HepG2 (cell line): ENCODE measurements around the gene TUT7.

Experiments used
- ASH2L ChIP-seq: fragments of 300-600, 200-600 bp; sonication (generic); IDR thresholded peaks from 2 replicates; pipeline ENCODE4 v1.7.0; 2017; ENCODE audit warnings: low read depth, mild to moderate bottlenecking, moderate library complexity, mixed read lengths, low read length; ENCODE audit not compliant: insufficient read length
- CBX5 ChIP-seq: sonication (generic); formaldehyde crosslinking; IDR thresholded peaks from 2 replicates; pipeline ENCODE4 v1.4.0; 2020; ENCODE audit warnings: missing genetic modification reagents, borderline replicate concordance
- FOXA1 ChIP-seq, 2 experiments: fragments of 450-650 bp in 1 of 2; sonication (generic) in 1 of 2; formaldehyde crosslinking in 1 of 2; IDR thresholded peaks; 2 replicates each; pipeline versions ENCODE4 v1.4.0 to v1.6.1; 2016 to 2020; ENCODE audit warnings: missing genetic modification reagents in 1 of 2
- HMG20B ChIP-seq: conservative IDR thresholded peaks from 2 replicates; pipeline ENCODE4 v1.6.1; 2016; ENCODE audit warnings: missing genetic modification reagents, missing compliant biosample characterization
- MYC ChIP-seq: sonication (generic); formaldehyde crosslinking; IDR thresholded peaks from 2 replicates; pipeline ENCODE4 v1.9.0; 2021; ENCODE audit warnings: missing genetic modification reagents, borderline replicate concordance
- SMC3 ChIP-seq: IDR thresholded peaks from 2 replicates; pipeline ENCODE4 v1.6.1; 2011; ENCODE audit warnings: low read length, improper control_type of control experiment
- YY1 ChIP-seq: IDR thresholded peaks from 2 replicates; pipeline ENCODE4 v1.6.1; 2011; ENCODE audit warnings: low read length, low read depth, moderate library complexity, mild to moderate bottlenecking; ENCODE audit not compliant: insufficient read depth, insufficient replicate concordance
- ZNF431 ChIP-seq: sonication (generic); formaldehyde crosslinking; IDR thresholded peaks from 2 replicates; pipeline ENCODE4 v1.9.0; 2022; ENCODE audit warnings: missing genetic modification reagents, low read depth, mild to moderate bottlenecking, borderline replicate concordance
- ZNF780A ChIP-seq: sonication (generic); formaldehyde crosslinking; IDR thresholded peaks from 2 replicates; pipeline ENCODE4 v1.8.0; 2022; ENCODE audit warnings: mild to moderate bottlenecking, missing genetic modification reagents, moderate library complexity
- TF ChIP-seq, protein P1 (sequence below): sonication (generic); formaldehyde crosslinking; IDR thresholded peaks from 2 replicates; pipeline ENCODE4 v1.5.0; 2020; ENCODE audit warnings: missing genetic modification reagents
- TF ChIP-seq, protein P2 (sequence below): sonication (generic); formaldehyde crosslinking; IDR thresholded peaks from 2 replicates; pipeline ENCODE4 v1.4.0; 2020; ENCODE audit warnings: mild to moderate bottlenecking, missing genetic modification reagents
- TF ChIP-seq, protein P3 (sequence below): IDR thresholded peaks from 2 replicates; pipeline ENCODE4 v1.6.1; 2012; ENCODE audit warnings: inconsistent platforms
- TF ChIP-seq, protein P4 (sequence below): sonication (generic); formaldehyde crosslinking; IDR thresholded peaks from 2 replicates; pipeline ENCODE4 v1.5.0; 2020; ENCODE audit warnings: mild to moderate bottlenecking, missing genetic modification reagents, moderate library complexity

DNA sequence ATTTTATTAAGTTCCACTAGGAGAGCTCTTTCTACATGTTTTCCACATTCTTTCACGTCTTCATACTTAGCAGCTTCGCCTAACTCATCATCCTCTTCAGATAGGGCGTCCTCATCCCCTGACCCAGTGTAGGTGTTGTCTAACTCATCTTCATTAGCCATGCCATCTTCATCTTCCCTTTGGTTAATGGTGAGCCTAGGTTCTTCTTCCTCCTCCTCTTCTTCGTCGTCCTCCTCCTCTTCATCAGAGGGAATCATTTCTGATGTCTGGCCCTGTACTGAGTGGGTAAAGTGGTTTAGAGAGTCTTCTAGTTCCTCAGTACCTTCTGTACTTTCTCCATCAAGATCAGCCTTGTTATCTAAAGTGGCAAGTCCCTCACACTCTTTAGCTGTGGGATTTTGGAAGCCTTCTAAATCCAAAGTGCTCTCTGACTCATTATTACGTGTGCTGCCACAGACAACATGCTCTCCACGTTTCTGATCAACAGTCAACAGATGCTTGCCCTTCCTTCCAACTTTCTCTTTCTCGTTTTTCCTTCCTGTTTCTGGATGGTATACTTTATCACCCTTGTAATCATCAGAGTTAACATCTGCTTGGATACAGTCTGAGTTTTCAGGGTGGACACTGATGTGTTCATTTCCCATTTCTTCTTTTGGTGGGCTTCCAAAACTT lies 31.1 kb downstream of the TUT7 start:
- no peak for TF ChIP-seq ASH2L
- no peak for TF ChIP-seq YY1
- TF ChIP-seq MYC (CRISPR knock-in tag), result no peak
- TF ChIP-seq, protein P1, sequence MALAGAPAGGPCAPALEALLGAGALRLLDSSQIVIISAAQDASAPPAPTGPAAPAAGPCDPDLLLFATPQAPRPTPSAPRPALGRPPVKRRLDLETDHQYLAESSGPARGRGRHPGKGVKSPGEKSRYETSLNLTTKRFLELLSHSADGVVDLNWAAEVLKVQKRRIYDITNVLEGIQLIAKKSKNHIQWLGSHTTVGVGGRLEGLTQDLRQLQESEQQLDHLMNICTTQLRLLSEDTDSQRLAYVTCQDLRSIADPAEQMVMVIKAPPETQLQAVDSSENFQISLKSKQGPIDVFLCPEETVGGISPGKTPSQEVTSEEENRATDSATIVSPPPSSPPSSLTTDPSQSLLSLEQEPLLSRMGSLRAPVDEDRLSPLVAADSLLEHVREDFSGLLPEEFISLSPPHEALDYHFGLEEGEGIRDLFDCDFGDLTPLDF (CRISPR knock-in tag), result no peak
- TF ChIP-seq, protein P2, sequence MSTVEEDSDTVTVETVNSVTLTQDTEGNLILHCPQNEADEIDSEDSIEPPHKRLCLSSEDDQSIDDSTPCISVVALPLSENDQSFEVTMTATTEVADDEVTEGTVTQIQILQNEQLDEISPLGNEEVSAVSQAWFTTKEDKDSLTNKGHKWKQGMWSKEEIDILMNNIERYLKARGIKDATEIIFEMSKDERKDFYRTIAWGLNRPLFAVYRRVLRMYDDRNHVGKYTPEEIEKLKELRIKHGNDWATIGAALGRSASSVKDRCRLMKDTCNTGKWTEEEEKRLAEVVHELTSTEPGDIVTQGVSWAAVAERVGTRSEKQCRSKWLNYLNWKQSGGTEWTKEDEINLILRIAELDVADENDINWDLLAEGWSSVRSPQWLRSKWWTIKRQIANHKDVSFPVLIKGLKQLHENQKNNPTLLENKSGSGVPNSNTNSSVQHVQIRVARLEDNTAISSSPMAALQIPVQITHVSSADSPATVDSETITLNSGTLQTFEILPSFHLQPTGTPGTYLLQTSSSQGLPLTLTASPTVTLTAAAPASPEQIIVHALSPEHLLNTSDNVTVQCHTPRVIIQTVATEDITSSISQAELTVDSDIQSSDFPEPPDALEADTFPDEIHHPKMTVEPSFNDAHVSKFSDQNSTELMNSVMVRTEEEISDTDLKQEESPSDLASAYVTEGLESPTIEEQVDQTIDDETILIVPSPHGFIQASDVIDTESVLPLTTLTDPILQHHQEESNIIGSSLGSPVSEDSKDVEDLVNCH (CRISPR knock-in tag), result no peak
- TF ChIP-seq FOXA1 (IDR thresholded peaks at IDR 0.05), result no peak
- TF ChIP-seq FOXA1 (CRISPR knock-in tag; IDR thresholded peaks at IDR 0.05), result no peak
- no peak for TF ChIP-seq CBX5 (CRISPR knock-in tag)
- no peak for TF ChIP-seq SMC3
- no peak for TF ChIP-seq ZNF780A (CRISPR knock-in tag)
- no peak for TF ChIP-seq HMG20B
- TF ChIP-seq, protein P3, sequence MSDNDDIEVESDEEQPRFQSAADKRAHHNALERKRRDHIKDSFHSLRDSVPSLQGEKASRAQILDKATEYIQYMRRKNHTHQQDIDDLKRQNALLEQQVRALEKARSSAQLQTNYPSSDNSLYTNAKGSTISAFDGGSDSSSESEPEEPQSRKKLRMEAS, result no peak
- no peak for TF ChIP-seq ZNF431 (CRISPR knock-in tag)
- TF ChIP-seq, protein P4, sequence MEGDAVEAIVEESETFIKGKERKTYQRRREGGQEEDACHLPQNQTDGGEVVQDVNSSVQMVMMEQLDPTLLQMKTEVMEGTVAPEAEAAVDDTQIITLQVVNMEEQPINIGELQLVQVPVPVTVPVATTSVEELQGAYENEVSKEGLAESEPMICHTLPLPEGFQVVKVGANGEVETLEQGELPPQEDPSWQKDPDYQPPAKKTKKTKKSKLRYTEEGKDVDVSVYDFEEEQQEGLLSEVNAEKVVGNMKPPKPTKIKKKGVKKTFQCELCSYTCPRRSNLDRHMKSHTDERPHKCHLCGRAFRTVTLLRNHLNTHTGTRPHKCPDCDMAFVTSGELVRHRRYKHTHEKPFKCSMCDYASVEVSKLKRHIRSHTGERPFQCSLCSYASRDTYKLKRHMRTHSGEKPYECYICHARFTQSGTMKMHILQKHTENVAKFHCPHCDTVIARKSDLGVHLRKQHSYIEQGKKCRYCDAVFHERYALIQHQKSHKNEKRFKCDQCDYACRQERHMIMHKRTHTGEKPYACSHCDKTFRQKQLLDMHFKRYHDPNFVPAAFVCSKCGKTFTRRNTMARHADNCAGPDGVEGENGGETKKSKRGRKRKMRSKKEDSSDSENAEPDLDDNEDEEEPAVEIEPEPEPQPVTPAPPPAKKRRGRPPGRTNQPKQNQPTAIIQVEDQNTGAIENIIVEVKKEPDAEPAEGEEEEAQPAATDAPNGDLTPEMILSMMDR (CRISPR knock-in tag), result no peak
